PC-3 (cell line): ENCODE results near the gene STT3A. TPM values are rescaled to one million over a fixed set of nuclear protein-coding genes. Genes with fewer than 3 reads are reported as not detected.

Source experiments
- ATAC-seq: fragments of 200-7000 bp; cut with Tn5 transposase; 2 replicates; pipeline ENCODE4 v1.9.1; 2020; ENCODE audit warnings: mild to moderate bottlenecking, moderate library complexity
- BruUV-seq: library from RNA; stranded (reverse); fragments of 400-500 nt; replicated peaks from 2 replicates; lab custom pipeline; 2021; lab: Mats Ljungman, UMichigan
- CTCF ChIA-PET: fragments of 300-600 bp; sonication (Branson Sonifier 250); formaldehyde crosslinking; loops from one replicate; lab custom pipeline; 2022; ENCODE audit warnings: antibody characterized with exemption; lab: Charles Lee
- POLR2A ChIA-PET: fragments of 300-600 bp; sonication (Branson Sonifier 250); formaldehyde crosslinking; loops from one replicate; lab custom pipeline; 2022; ENCODE audit warnings: antibody characterized with exemption; ENCODE audit not compliant: unreplicated experiment; lab: Charles Lee
- DNase-seq: peaks from one replicate; pipeline ENCODE4 v3.0.0-alpha.2; 2015
- H2AFZ ChIP-seq: fragments of 300-600 bp; sonication (generic); 2 replicates; pipeline ENCODE4 v1.6.0; 2016; ENCODE audit warnings: antibody characterized with exemption, low read length
- H3F3A ChIP-seq: fragments of 300-600 bp; sonication (generic); one replicate; pipeline ENCODE4 v1.6.0; 2017; ENCODE audit warnings: antibody characterized with exemption, low read length, control low read depth, mild to moderate bottlenecking; ENCODE audit not compliant: unreplicated experiment
- H3K27ac ChIP-seq: fragments of 300-600 bp; sonication (generic); 2 replicates; pipeline ENCODE4 v1.5.1; 2016; ENCODE audit warnings: mild to moderate bottlenecking, low read length
- H3K27me3 ChIP-seq: fragments of 300-600 bp; sonication (generic); 2 replicates; pipeline ENCODE4 v1.6.1; 2016; ENCODE audit warnings: low read length, mixed read lengths
- H3K36me3 ChIP-seq: fragments of 300-600 bp; sonication (generic); 2 replicates; pipeline ENCODE4 v1.6.1; 2016; ENCODE audit warnings: low read depth, mixed run types, low read length, mixed read lengths
- H3K4me1 ChIP-seq: fragments of 300-600 bp; sonication (generic); 2 replicates; pipeline ENCODE4 v1.5.1; 2016; ENCODE audit warnings: low read length; ENCODE audit not compliant: insufficient read depth
- H3K4me2 ChIP-seq: fragments of 300-600 bp; sonication (generic); 2 replicates; pipeline ENCODE4 v1.6.0; 2016; ENCODE audit warnings: low read length
- H3K4me3 ChIP-seq: fragments of 300-600 bp; sonication (generic); 2 replicates; pipeline ENCODE4 v1.5.1; 2016; ENCODE audit warnings: mild to moderate bottlenecking, low read length, mixed read lengths
- H3K79me2 ChIP-seq: fragments of 300-600 bp; sonication (generic); 2 replicates; pipeline ENCODE4 v1.6.1; 2017; ENCODE audit warnings: low read length, mixed read lengths
- H3K9ac ChIP-seq: fragments of 300-600 bp; sonication (generic); 2 replicates; pipeline ENCODE4 v1.6.0; 2016; ENCODE audit warnings: mild to moderate bottlenecking, low read length
- H3K9me2 ChIP-seq: fragments of 300-600 bp; sonication (generic); replicated peaks from 2 replicates; pipeline ENCODE4 v1.6.1; 2016; ENCODE audit warnings: mixed run types, low read length, mixed read lengths
- H3K9me3 ChIP-seq: fragments of 300-600 bp; sonication (generic); 2 replicates; pipeline ENCODE4 v1.6.1; 2016; ENCODE audit warnings: low read length, mixed read lengths
- H4K20me1 ChIP-seq: fragments of 300-600 bp; sonication (generic); 2 replicates; pipeline ENCODE4 v1.6.1; 2016; ENCODE audit warnings: low read length, mixed read lengths
- EZH2 ChIP-seq: fragments of 300-600 bp; sonication (generic); IDR thresholded peaks from one replicate; pipeline ENCODE4 v1.6.1; 2017; ENCODE audit warnings: antibody characterized with exemption, mild to moderate bottlenecking, low read length; ENCODE audit not compliant: unreplicated experiment
- EZH2phosphoT487 ChIP-seq: fragments of 300-600 bp; sonication (generic); IDR thresholded peaks from 2 replicates; pipeline ENCODE4 v1.6.1; 2018; ENCODE audit warnings: mild to moderate bottlenecking, antibody characterized with exemption, low read length, borderline replicate concordance
- intact Hi-C: fragments of 100-400 bp; cut with micrococcal nuclease; formaldehyde crosslinking; loops from 2 replicates; pipeline ENCODE4 v1.9.0; 2023
- total RNA-seq: library from RNA; depleted of rRNA; stranded (reverse); fragments of >200 nt; gene quantifications from 2 replicates; pipeline ENCODE4 v1.2.3, GENCODE V29; 2014
- TF ChIP-seq, protein P1 (sequence below): fragments of 300-600 bp; sonication (generic); conservative IDR thresholded peaks from 2 replicates; pipeline ENCODE4 v1.5.1; 2017; ENCODE audit warnings: antibody characterized with exemption, low read depth, mild to moderate bottlenecking, low read length

STT3A gene
- total RNA-seq, 1 experiment from 2014 or later, result 182 TPM

- peak within 1 kb of the TSS; percentile 48 for H3K27ac ChIP-seq
- POLR2A ChIA-PET, result interaction anchor here (0.5 to 1.2 kb wide), 3 partner anchors 46 to 318 kb away, joined by 3 read pairs; partner anchors contain the start of gene HYLS1
- peak; percentile 98 for ATAC-seq
Measured at GRCh38 chr11:125568970-125569914, 23.4 kb upstream of the STT3A start, which contains the start of gene EI24. Gene EI24, plus strand, starts transcription at chr11:125569477. Its CDS starts 3,051 bp downstream, at chr11:125572528.

DNA sequence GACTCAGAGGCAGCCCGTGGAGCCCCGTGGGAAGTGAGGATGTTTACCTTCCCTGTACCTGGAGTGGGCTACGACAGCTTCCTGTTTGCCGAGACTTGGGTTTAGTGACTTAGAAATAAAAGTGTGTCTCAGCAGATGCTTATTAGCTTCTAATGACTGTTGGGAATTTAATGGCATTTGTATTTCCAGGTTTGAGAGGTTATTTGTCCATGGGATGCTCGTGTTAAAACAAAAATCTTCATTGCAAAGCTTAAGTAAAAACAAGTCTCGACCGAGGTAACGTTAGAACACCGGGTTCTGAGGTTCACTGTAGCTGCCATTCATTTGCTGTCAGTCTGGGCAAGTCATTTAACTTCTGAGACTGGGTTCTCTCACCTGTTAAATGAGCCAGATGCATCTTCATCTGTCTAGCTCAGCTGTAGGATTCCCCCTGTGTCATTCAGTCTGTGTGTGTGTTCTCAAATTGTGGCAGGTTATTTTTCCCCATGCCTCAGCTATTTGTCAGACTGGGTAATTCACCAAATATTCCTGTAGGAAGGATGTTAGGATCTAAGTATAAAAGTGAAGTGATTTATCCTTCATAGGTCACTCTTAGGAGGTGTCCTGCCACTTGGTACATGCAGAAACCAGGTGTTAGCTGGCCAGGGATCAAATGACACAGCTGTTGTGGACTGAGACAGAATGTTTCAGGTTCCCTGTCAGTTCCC is 22.6 kb upstream of the STT3A start:
- H3K4me1 ChIP-seq, result peaks cover 14% of the 10 kb centered on the region
- no peaks in the 10 kb centered on the region for H4K20me1 ChIP-seq
- H3K9ac ChIP-seq, result peak overlapping the region; percentile 97
- ATAC-seq (no peak; the same call in 1 of the 2 replicates), DNase-seq (peak; percentile 39)
- H2AFZ ChIP-seq, result peak overlapping the region; percentile 95
- H3K4me3 ChIP-seq, result peak overlapping the region; percentile 90
- H3K79me2 ChIP-seq, result peaks cover 32% of the 10 kb centered on the region
- peak overlapping the region; percentile 48 for H3K27ac ChIP-seq
- peaks cover 21% of the 10 kb centered on the region; the same call in 1 of the 2 replicates for H3K36me3 ChIP-seq
- no peaks in the 10 kb centered on the region for H3K9me2 ChIP-seq
- H3F3A ChIP-seq, result no peaks in the 10 kb centered on the region
- peak overlapping the region; percentile 82 for H3K4me2 ChIP-seq
- TSS peak; percentile 60 for BruUV-seq
- no peaks in the 10 kb centered on the region for H3K27me3 ChIP-seq
- H3K9me3 ChIP-seq, result no peaks in the 10 kb centered on the region
- intact Hi-C loops, result loop anchor here (1.0 to 10.0 kb wide), 2 partner anchors 22 to 315 kb away; partner anchors contain the start of genes HYLS1 and STT3A
- POLR2A ChIA-PET, result interaction anchor here (0.5 to 1.2 kb wide), 3 partner anchors 47 to 358 kb away, joined by 3 read pairs; partner anchors contain the start of gene HYLS1
- TF ChIP-seq, protein P1, sequence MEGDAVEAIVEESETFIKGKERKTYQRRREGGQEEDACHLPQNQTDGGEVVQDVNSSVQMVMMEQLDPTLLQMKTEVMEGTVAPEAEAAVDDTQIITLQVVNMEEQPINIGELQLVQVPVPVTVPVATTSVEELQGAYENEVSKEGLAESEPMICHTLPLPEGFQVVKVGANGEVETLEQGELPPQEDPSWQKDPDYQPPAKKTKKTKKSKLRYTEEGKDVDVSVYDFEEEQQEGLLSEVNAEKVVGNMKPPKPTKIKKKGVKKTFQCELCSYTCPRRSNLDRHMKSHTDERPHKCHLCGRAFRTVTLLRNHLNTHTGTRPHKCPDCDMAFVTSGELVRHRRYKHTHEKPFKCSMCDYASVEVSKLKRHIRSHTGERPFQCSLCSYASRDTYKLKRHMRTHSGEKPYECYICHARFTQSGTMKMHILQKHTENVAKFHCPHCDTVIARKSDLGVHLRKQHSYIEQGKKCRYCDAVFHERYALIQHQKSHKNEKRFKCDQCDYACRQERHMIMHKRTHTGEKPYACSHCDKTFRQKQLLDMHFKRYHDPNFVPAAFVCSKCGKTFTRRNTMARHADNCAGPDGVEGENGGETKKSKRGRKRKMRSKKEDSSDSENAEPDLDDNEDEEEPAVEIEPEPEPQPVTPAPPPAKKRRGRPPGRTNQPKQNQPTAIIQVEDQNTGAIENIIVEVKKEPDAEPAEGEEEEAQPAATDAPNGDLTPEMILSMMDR, result no peak
- TF ChIP-seq EZH2phosphoT487, result no peak
- TF ChIP-seq EZH2, result no peak
- CTCF ChIA-PET, result no interaction called here

More at GRCh38 chr11:125568970-125569914, 23.4 kb upstream of the STT3A start, which contains the start of gene EI24:
- peaks cover 32% of the 10 kb centered on the region for H3K79me2 ChIP-seq
- peak within 1 kb of the TSS; percentile 90 for H3K4me3 ChIP-seq
- H3K36me3 ChIP-seq, result peaks cover 13% of the 10 kb centered on the region; the same call in 1 of the 2 replicates
- no peaks in the 10 kb centered on the region for H3K27me3 ChIP-seq
- peak; percentile 97 for DNase-seq
- H4K20me1 ChIP-seq, result no peaks in the 10 kb centered on the region
- CTCF ChIA-PET, result interaction anchor here (1.1 kb wide), 1 partner anchor 223 kb away, joined by 4 read pairs; no protein-coding TSS in a partner anchor
- no peaks in the 10 kb centered on the region for H3F3A ChIP-seq
- no peak for TF ChIP-seq EZH2
- TF ChIP-seq, protein P1, result peak; percentile 59
- H3K4me1 ChIP-seq, result peaks cover 14% of the 10 kb centered on the region
- H3K4me2 ChIP-seq, result peak within 1 kb of the TSS; percentile 82
- intact Hi-C loops, result loop anchor here (1.0 to 10.0 kb wide), 2 partner anchors 23 to 316 kb away; partner anchors contain the start of genes HYLS1 and STT3A
- peak within 1 kb of the TSS; percentile 97 for H3K9ac ChIP-seq
- peak within 1 kb of the TSS; percentile 95 for H2AFZ ChIP-seq
- no peaks in the 10 kb centered on the region for H3K9me2 ChIP-seq
- no TSS peak for BruUV-seq
- no peaks in the 10 kb centered on the region for H3K9me3 ChIP-seq
